WTC11 (cell line): ENCODE results near the gene CDX2.

ENCODE experiments used
- ATF1 ChIP-seq: sonication (generic); formaldehyde crosslinking; IDR thresholded peaks from 2 replicates; pipeline ENCODE4 v1.8.1; 2023; ENCODE audit warnings: mild to moderate bottlenecking, moderate library complexity, missing genetic modification reagents
- ATF3 ChIP-seq: sonication (generic); formaldehyde crosslinking; conservative IDR thresholded peaks from 2 replicates; pipeline ENCODE4 v1.8.1; 2022; ENCODE audit warnings: mild to moderate bottlenecking, missing genetic modification reagents
- CTCF ChIP-seq: fragments of 200-600 bp; IDR thresholded peaks from 2 replicates; pipeline ENCODE4 v1.8.0; 2022; ENCODE audit warnings: antibody characterized with exemption
- ESRRA ChIP-seq: sonication (generic); formaldehyde crosslinking; IDR thresholded peaks from 2 replicates; pipeline ENCODE4 v1.8.1; 2022; ENCODE audit warnings: mild to moderate bottlenecking, missing genetic modification reagents, borderline replicate concordance
- HMGXB4 ChIP-seq: sonication (generic); formaldehyde crosslinking; IDR thresholded peaks from 2 replicates; pipeline ENCODE4 v1.8.1; 2023; ENCODE audit warnings: mild to moderate bottlenecking, moderate library complexity, missing genetic modification reagents
- MLX ChIP-seq: sonication (generic); formaldehyde crosslinking; IDR thresholded peaks from 2 replicates; pipeline ENCODE4 v1.8.1; 2023; ENCODE audit warnings: mild to moderate bottlenecking, missing genetic modification reagents, moderate library complexity
- MYBL2 ChIP-seq: sonication (generic); formaldehyde crosslinking; IDR thresholded peaks from 2 replicates; pipeline ENCODE4 v1.8.1; 2023; ENCODE audit warnings: mild to moderate bottlenecking, moderate library complexity, missing genetic modification reagents
- PRDM15 ChIP-seq: sonication (generic); formaldehyde crosslinking; IDR thresholded peaks from 2 replicates; pipeline ENCODE4 v1.8.0; 2022; ENCODE audit warnings: missing genetic modification reagents
- ZNF512 ChIP-seq: sonication (generic); formaldehyde crosslinking; IDR thresholded peaks from 2 replicates; pipeline ENCODE4 v1.8.1; 2022; ENCODE audit warnings: missing genetic modification reagents, borderline replicate concordance

- TF ChIP-seq CTCF (no peak), HMGXB4 (CRISPR knock-in tag) (no peak), ESRRA (no peak), ATF1 (CRISPR knock-in tag) (no peak), MLX (CRISPR knock-in tag) (no peak), ATF3 (CRISPR knock-in tag) (no peak), PRDM15 (no peak), ZNF512 (CRISPR knock-in tag) (no peak), MYBL2 (CRISPR knock-in tag) (no peak)
These were observed 57.6 kb downstream of the CDX2 start for GRCh38 chr13:27911521-27911920.
